GM21619 (cell line): ENCODE data around the gene ATXN1.

Experiments used
- ATAC-seq: cut with Tn5 transposase; IDR thresholded peaks from one replicate; pipeline ENCODE4 v1.9.1; 2021; ENCODE audit not compliant: unreplicated experiment

ATXN1 gene

GRCh38 chr6:16783952-16784565 lies 22.8 kb upstream of the ATXN1 start:
- ATAC-seq, result no peak

DNA sequence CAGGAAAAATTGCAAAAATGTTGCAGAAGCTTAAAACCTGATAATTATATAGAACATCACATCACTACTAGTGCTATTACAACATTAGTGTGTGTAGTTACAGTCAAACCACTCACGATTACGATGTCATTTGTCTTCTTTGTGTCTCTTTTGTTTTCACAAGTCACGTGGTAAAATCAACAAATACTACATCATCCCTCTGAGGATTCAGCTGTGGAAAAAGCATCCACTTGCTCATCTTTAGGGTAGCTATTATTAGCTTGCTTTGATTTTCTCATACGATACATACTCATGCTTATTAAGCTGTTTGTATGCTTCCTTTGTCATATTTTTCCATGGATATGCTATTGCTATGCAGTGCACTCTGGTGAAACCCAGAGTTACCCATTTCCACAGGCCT lies 22.2 kb upstream of the ATXN1 start:
- no peak for ATAC-seq

DNA sequence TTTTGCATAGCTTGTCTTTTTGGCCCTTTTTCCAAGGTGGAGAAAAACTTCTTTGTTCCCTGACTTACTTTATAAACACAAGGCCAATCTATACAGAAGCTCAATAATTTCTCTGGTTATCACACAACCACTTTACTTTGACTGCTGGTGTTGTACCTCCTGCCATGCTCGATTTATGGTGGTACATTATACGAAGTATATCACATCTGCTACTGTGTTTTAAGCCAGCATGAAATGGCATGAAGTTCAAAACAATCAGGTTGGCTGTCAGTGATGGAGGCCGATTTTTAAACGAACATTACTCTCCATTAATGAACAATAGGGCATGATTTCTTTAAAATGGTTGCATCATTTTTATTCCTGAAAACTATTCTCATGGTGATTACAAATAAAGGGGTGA lies 21.0 kb upstream of the ATXN1 start:
- no peak for ATAC-seq

DNA sequence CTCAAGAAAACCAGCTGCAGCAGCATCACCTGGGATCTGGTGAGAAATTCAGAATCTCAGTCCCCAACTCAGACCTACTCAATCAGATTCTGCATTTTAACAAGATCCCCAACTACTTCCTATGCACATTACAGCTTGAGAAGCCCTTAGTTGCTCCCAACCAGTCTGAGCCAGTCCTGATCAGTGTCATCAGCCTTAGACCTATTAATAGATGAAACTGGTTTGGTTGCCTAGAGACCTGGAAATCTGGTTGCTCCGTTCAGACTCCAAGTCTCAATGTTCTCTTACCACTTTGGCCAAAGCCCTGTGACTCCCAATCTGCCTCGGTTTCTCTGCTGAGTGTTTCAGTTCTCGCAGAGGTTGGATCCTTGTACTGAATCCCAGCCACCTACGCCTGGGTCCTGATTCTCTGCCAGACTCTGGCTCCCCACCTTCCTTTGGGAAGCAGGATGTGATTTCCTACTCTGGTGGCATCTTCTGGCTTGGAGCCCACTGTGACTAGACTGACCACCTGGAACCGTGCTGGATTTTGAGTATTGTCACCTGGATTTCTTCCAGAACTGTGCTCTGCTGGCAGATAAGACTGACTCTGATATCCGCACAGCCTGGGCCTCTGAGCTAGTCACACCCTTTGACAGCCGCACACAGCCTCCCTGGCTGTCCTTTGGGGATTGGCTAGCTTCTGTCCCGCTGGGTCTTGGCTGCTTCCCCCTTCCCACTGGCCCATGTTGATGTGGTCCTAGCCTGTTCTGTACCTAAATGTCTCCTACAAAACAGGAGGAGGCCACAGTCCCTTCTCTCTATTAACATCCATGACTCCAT lies 20.3 kb upstream of the ATXN1 start:
- no peak for ATAC-seq

GRCh38 chr6:16778521-16778920 lies 17.3 kb upstream of the ATXN1 start:
- ATAC-seq, result no peak

- ATAC-seq, result no peak
Observed at GRCh38 chr6:16777794-16778193, 16.5 kb upstream of the ATXN1 start.

DNA sequence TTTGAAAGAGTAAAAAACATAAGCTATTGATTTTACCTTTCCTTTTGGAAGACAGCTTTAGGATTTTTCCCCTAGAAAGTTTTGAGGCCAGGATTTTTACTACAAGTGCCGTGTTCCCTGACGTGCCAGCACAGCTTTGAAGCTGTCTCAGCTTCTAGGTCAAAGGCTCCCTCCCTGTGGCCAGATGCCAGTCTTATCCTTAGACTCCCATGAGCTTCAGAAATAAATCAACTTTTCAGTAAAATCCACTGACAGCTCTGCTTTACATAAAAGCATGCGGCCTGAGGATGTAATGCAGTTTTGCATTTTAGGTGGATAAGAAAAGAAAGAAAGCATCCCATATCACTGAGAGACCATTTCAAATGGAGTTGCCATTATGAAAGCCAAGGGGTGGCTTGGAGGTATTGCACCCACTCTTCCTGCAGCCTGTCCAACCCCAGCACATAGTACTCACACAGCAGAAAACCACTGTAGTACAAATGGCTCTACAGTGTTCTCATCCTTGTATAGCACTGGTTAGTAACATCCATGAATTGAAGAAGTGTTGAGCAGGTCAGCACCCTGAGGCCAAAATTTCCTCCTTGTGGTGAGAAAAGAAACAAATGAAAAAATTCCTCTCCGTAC lies 15.2 kb upstream of the ATXN1 start:
- ATAC-seq, result no peak

- no peak for ATAC-seq
Observed at GRCh38 chr6:16774437-16774836, 13.2 kb upstream of the ATXN1 start.

GRCh38 chr6:16773362-16773761 lies 12.1 kb upstream of the ATXN1 start:
- no peak for ATAC-seq

- peak; percentile 83 for ATAC-seq
Observed at GRCh38 chr6:16770701-16771569, 9.7 kb upstream of the ATXN1 start.

DNA sequence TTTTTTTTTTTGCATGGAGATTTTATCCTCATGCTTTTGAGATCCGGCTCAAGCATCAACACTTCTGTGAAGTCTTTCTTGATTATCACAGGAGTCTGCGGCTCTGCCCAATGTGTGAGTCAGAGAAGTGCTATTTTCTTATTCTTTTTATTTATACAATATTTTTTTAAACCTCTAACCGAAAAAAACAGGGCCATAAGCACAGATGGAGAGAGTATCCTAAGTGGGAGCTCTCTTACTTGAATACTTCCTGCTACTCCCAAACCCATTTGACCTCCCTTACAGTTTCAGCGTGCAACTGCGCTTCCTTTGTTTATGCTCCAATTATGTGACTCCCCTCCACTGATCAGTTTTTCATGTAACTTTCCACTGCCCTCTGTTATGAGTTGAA lies 8.7 kb upstream of the ATXN1 start:
- no peak for ATAC-seq

GRCh38 chr6:16769131-16769985 lies 8.1 kb upstream of the ATXN1 start:
- no peak for ATAC-seq

DNA sequence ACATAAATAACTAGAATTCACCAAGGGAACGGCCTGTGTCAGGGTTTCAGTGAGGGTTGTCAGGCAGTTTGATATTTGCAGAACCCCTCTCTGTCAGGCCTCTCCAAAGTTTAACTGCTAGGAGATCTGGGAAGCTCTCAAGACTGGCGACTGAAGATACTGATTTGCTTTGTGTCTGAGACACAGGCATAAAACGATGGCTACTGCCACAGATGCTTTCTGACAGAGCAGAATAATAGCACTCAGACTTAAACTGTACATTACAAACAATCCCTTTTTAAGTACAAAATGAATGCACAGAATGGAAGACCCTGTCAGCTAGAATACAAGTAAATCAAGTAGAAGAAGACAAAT lies 7.2 kb upstream of the ATXN1 start:
- no peak for ATAC-seq

DNA sequence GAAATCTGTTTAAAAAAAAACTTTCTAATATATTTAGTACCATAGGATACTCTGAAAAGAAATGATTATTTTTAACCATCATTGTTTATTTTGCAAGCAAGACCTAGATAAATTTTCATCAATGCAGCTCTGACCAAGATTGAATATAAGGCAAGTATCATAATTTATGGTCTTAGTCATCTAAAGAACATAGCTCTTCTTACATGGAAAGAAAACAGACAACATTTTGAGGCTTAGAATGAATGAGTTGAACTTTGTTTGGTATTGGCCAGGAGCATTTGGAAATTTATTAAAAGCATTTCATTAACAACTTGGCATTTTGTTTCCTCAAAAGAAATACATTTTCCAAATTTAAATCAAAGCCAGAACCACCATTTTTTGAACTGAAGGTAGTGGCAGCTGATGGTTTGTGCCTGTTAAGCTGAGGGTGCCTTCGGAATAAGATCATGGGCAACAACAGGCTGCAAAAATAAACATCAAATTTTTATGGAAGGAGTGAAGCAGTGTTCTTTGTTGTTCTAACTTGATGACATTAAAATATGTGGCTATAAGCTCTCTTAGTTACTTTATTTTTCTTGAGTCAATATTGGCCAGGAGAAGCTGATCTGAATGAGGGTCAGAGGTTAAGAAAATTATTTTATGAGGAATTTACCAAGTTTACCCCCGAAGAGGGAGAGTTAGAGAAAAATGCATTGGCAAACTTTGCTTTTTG lies 6.7 kb upstream of the ATXN1 start:
- ATAC-seq, result no peak

GRCh38 chr6:16766836-16767745 lies 5.8 kb upstream of the ATXN1 start:
- no peak for ATAC-seq

DNA sequence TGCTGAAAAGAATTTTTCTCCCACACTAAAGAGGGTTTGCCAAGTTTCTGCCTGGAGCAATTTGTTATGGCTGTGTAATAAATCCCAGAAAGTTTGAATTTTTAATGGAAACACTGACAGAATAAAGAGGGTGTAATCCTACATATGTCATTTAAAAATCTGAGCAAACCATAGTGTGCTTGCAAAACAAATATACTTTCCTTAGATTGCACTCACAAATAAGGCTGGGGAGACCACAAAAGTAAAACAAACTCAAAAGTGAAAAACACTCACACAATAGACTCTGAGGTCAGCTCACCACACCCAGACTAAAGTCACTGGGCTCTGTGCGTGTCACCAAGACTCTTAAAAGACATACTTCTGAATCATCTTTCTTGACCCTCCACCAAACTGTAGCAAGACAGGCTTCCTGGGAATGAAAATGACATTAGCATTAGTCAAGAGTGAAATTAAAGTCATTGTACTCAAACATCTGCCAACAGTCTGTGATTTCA lies 4.8 kb upstream of the ATXN1 start:
- ATAC-seq, result no peak

- no peak for ATAC-seq
Observed at GRCh38 chr6:16765235-16765634, 4.0 kb upstream of the ATXN1 start.

GRCh38 chr6:16764188-16764950 lies 3.1 kb upstream of the ATXN1 start:
- ATAC-seq, result no peak
